ENCODE measurements around the gene DOK6. TPM values are rescaled to one million over a fixed set of nuclear protein-coding genes. Genes with fewer than 3 reads are reported as not detected.

DOK6 gene
- total RNA-seq, 1 donor from 2014 or later: not detected

DNA sequence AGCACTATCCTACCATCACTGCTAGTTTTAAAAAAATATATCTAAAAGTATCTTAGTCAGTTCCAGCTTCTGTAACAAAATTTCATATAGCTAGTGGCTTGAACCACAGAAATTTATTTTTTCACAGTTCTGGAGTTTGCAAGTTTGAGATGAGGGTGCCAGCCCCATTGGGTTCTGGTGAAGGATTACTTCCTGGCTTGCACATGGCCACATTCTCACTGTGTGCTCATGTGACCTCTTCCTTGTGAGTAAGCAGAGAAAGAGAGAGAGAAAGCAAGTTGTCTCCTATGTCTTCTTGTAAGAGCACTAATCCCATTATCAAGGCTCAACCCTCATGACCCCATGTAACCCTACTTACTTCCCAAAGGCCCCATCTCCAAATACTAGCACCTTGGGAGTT is 158.9 kb downstream of the DOK6 start:
- CTCF ChIA-PET: no interaction called here
- no peaks in the 10 kb centered on the region for H3K4me1 Mint-ChIP-seq
- POLR2A ChIA-PET: no interaction called here
- ATAC-seq (ENCODE audit: low read depth) (no peak), DNase-seq (no peak)
- H3K4me3 Mint-ChIP-seq: no peak overlapping the region
- intact Hi-C loops (cut with micrococcal nuclease): no loop called here
- no peaks in the 10 kb centered on the region for H3K36me3 Mint-ChIP-seq (ENCODE audit: low read depth)
- H3K9me3 Mint-ChIP-seq: peaks cover 2% of the 10 kb centered on the region
- TF ChIP-seq, protein P1, sequence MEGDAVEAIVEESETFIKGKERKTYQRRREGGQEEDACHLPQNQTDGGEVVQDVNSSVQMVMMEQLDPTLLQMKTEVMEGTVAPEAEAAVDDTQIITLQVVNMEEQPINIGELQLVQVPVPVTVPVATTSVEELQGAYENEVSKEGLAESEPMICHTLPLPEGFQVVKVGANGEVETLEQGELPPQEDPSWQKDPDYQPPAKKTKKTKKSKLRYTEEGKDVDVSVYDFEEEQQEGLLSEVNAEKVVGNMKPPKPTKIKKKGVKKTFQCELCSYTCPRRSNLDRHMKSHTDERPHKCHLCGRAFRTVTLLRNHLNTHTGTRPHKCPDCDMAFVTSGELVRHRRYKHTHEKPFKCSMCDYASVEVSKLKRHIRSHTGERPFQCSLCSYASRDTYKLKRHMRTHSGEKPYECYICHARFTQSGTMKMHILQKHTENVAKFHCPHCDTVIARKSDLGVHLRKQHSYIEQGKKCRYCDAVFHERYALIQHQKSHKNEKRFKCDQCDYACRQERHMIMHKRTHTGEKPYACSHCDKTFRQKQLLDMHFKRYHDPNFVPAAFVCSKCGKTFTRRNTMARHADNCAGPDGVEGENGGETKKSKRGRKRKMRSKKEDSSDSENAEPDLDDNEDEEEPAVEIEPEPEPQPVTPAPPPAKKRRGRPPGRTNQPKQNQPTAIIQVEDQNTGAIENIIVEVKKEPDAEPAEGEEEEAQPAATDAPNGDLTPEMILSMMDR (IDR thresholded peaks at IDR 0.05): no peak
- no peak overlapping the region for H3K27ac Mint-ChIP-seq
- no peaks in the 10 kb centered on the region for H3K27me3 Mint-ChIP-seq

DNA sequence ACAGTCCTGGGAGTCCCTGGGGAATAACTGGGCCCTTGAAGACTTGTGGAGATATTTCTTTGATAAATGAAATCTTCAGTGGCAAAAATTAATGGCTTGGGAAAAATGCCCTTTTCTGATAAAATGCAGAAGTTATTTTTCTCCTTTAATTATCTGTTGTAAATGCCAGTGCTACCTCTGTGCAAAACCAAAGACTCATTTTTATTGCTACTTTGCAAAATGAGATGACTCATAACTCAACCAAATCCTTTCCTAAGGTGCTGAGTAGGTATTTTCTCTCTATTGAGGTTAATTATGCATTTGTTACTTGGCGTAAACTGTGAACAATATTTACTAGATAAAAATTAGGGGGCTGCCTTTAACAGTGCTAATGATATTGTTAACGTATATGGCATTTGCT is 163.9 kb downstream of the DOK6 start:
- TF ChIP-seq, protein P1 (IDR thresholded peaks at IDR 0.05): no peak
- Mint-ChIP-seq H3K36me3 (ENCODE audit: low read depth) (no peaks in the 10 kb centered on the region), H3K4me3 (no peak overlapping the region), H3K4me1 (no peaks in the 10 kb centered on the region), H3K27ac (no peak overlapping the region), H3K9me3 (peaks cover 15% of the 10 kb centered on the region), H3K27me3 (no peaks in the 10 kb centered on the region)
- DNase-seq: no peak
- no peak for ATAC-seq (ENCODE audit: low read depth)
- POLR2A ChIA-PET: no interaction called here
- CTCF ChIA-PET: no interaction called here
- intact Hi-C loops (cut with micrococcal nuclease): no loop called here

DNA sequence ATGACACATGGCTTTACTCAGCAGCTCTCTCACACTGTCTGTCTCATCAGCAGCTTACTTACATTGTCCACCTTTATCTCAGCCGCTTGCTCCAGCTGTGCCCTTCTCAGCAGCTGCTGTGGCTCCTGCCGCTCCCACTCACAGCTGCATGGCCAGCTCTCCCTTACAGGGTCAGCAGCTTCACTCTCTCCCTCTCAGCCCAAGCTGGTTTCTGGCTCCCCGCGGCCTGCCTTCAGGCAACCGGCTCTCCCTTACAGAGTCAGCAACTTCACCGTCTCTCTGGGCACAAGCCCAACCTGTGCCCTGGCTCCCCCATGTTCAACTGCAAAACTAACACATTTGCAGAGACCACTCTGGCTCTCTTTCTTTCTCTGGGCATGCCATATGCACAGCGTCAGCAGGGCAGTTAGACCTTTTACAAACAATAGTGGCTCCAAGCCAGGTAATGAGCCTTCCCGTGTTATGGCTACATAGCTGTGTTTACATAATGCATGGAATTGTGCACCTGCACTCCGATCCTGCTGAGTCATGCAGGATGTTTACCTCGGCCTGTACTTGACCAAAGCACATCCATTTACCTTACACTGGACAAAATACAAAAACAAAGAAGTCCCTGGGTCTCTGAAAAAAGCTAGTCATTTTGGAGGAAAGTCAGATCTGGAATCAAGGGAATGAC is 167.3 kb downstream of the DOK6 start:
- TF ChIP-seq, protein P1 (IDR thresholded peaks at IDR 0.05): no peak
- intact Hi-C loops (cut with micrococcal nuclease): no loop called here
- no peak for DNase-seq
- H3K36me3 Mint-ChIP-seq (ENCODE audit: low read depth): no peaks in the 10 kb centered on the region
- no peak overlapping the region for H3K27ac Mint-ChIP-seq
- no peak overlapping the region for H3K4me3 Mint-ChIP-seq
- ChIA-PET CTCF (no interaction called here), POLR2A (no interaction called here)
- H3K27me3 Mint-ChIP-seq: no peaks in the 10 kb centered on the region
- H3K9me3 Mint-ChIP-seq: peaks cover 15% of the 10 kb centered on the region
- ATAC-seq (ENCODE audit: low read depth): no peak
- no peaks in the 10 kb centered on the region for H3K4me1 Mint-ChIP-seq

DNA sequence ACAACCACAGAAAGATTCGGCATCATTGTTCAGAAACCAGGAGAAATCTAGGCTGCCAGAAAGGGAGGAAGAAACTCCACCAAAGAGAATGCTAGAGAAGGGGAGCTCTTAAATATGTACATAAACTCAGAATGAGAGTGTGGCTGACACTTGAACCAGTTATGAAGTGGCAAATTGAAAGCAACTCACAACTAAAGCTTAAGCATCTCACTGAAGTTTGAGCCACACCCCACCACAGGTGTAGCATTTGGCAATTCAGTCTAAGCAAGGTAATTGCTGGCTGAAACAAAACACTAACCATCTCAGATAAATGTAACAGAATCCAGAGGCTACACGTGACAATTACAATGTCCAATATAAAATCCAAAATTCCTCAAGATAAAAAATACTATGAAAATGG is 168.4 kb downstream of the DOK6 start:
- Mint-ChIP-seq H3K36me3 (ENCODE audit: low read depth) (no peaks in the 10 kb centered on the region), H3K9me3 (peaks cover 15% of the 10 kb centered on the region), H3K4me3 (no peak overlapping the region), H3K4me1 (no peaks in the 10 kb centered on the region), H3K27ac (no peak overlapping the region), H3K27me3 (no peaks in the 10 kb centered on the region)
- intact Hi-C loops (cut with micrococcal nuclease): no loop called here
- TF ChIP-seq, protein P1 (IDR thresholded peaks at IDR 0.05): no peak
- POLR2A ChIA-PET: no interaction called here
- no peak for ATAC-seq (ENCODE audit: low read depth)
- DNase-seq: no peak
- CTCF ChIA-PET: no interaction called here

DNA sequence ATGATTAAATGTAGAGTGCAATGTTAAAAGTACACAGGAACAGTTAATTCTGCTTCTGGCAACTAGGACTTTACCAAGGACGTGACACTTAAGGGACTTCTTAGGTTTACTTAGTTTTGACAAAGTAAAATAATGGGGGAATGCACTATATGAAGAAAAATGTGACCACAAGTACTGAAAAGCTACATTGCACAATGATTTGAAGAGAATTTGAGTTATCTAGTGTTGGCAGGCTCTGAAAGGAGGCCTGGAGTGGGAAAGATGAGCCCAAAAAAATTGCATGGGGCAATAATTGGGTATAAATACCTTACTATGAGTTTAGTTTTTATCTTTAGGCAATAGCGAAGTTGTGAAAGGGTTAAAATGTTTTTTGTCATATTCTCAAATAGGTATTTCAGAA is 173.7 kb downstream of the DOK6 start:
- H3K4me3 Mint-ChIP-seq: no peak overlapping the region
- ChIA-PET CTCF (no interaction called here), POLR2A (no interaction called here)
- H3K36me3 Mint-ChIP-seq (ENCODE audit: low read depth): no peaks in the 10 kb centered on the region
- ATAC-seq (ENCODE audit: low read depth) (no peak), DNase-seq (no peak)
- H3K27me3 Mint-ChIP-seq: no peaks in the 10 kb centered on the region
- intact Hi-C loops (cut with micrococcal nuclease): no loop called here
- H3K4me1 Mint-ChIP-seq: no peaks in the 10 kb centered on the region
- TF ChIP-seq, protein P1 (IDR thresholded peaks at IDR 0.05): no peak
- H3K9me3 Mint-ChIP-seq: no peaks in the 10 kb centered on the region
- no peak overlapping the region for H3K27ac Mint-ChIP-seq
